HG03558 (cell line): ENCODE results near the gene IMPDH1.

Experiments
- ATAC-seq: cut with Tn5 transposase; IDR thresholded peaks from one replicate; pipeline ENCODE4 v1.9.1; 2021; ENCODE audit warnings: moderate number of reproducible peaks; ENCODE audit not compliant: unreplicated experiment; ENCODE audit errors: extremely low read depth

IMPDH1 gene

DNA sequence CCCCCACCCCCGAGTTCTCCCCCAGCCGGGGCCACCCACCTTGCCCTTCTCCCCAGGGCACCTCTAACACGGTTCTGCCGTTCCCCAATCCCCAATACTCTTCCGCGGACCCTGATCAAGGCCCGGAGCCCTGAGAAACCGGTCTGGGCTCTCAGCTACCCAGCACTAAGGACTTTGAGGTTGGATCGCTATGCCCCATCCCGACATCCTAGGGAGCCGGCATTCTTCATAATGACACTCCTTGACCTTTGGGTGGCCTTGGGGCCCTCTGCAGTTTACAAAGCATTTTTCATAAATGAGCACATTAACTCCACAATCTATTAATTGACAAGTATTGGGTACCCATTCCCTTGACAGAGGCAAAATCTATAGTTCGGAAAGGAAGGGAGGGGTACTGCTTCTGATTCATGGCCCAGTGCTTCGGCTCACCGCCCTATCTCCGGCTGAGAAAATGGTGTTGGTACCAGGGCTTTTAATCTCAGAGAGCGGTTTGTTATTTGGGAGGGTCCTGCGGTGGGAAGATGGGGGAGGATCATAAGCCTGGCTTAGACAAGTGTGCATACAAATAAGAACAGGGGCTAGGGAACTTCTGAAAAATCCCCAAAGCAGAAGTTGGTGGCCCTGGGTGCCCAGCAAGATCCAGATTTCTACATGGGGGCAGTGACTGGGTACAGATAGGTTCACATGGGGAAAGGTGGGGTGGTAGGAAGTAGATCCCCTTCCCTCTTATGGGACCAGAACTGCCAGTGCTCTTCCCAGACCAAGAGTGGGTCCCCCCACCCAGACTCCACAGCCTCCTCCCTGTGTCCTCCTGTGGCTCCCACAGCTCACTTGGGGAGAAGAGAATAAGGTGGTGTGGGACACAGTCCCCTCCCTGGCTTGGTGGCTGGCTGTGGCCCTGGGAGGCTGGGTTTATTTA is 3.2 kb downstream of the IMPDH1 start:
- no peak for ATAC-seq

GRCh38 chr7:128405471-128406313 is 4.1 kb downstream of the IMPDH1 start:
- no peak for ATAC-seq

DNA sequence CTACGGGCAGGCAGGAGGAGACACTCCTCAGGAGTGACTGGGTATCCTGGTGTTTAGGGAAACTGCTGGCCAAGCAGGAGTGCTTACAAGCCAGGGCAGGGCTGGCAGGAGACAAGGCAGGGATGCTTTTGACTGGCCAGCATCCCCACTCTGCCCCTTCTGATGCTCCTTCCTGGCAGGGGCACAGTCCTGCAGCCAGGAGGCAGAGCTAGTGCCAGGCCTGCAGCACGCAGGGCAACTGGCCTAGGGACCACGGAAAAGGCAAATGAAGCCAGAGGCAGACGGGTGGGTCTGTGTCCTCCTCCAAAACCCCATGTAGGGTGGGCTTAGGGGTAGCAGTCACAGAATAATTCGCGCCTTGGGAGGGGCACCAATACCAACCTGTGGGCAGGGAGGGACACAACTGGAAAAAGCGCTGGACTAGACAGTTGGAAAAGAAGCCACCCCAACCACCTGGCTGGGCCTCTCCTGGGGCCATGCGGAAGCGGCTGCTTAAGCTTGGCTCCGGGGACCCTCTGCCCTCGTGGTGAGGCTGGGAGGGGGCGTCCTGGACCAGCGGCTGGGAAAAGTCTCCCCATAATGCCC is 4.8 kb downstream of the IMPDH1 start:
- no peak for ATAC-seq

GRCh38 chr7:128404143-128404681 is 5.6 kb downstream of the IMPDH1 start:
- no peak for ATAC-seq

GRCh38 chr7:128403676-128404075 is 6.1 kb downstream of the IMPDH1 start:
- ATAC-seq, result no peak

- ATAC-seq, result no peak
Observed at GRCh38 chr7:128402356-128402755, 7.4 kb downstream of the IMPDH1 start.

DNA sequence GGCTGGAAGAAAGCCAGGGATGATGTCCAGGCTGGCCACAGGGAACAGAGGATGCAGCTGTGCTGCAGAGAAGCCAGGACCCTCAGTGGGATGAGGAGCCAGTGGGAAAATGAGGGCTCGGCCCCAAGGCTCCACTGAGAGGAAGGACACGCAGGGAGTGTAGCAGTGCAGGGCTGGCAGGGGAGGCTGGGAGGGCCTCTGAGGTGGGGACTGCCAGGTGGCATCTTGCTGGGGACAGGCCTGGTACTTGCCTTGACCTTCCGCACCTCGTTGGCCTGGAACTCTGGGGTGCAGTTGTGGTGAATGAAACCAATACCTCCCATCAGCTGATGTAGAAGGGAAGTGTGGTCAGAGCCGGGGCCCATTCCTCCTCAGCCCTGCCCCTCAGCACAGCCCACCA is 9.2 kb downstream of the IMPDH1 start:
- ATAC-seq, result no peak

GRCh38 chr7:128399991-128400390 is 9.8 kb downstream of the IMPDH1 start:
- ATAC-seq, result no peak

GRCh38 chr7:128398841-128399135 is 11.0 kb downstream of the IMPDH1 start:
- ATAC-seq, result no peak

- ATAC-seq, result no peak
Observed at GRCh38 chr7:128398016-128398840, 11.6 kb downstream of the IMPDH1 start.

DNA sequence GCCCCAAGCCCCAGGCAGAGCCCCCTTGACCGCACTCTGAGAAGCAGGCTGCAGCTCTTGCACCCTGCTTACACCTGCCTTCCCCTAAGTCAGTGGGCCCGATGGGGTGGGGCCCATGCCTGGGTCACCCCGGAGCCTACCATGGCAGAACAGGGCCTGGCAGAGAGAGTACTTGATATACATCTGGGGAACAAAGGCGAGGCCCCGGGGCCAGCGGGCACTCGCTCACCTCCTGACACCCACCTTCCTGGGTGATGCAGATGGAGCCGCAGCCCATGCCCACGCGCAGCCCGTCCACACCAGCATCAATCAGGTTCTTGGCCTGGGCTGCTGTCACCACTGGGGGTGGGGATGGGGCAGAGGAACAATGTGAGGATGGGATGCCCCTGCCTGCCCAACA is 13.4 kb downstream of the IMPDH1 start:
- no peak for ATAC-seq

DNA sequence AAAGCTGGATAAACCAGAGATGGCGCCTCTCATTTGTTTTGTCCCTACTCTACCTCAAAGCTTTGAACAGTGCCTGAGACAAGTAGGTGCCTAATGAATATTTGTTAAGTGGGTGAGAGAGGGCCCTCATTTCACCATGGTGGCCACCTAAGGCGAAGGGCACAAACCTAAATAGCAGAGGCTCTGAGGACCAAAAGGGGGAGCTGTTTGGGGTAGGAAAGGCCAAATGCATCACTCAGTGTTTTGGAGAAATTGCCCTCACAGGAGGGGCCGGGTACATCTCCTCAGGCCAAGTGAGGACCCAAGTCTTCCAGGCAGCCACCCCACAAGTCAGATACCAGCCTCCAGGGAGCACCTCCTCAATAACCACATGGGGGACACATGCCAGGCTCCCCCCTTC is 14.0 kb downstream of the IMPDH1 start:
- no peak for ATAC-seq

DNA sequence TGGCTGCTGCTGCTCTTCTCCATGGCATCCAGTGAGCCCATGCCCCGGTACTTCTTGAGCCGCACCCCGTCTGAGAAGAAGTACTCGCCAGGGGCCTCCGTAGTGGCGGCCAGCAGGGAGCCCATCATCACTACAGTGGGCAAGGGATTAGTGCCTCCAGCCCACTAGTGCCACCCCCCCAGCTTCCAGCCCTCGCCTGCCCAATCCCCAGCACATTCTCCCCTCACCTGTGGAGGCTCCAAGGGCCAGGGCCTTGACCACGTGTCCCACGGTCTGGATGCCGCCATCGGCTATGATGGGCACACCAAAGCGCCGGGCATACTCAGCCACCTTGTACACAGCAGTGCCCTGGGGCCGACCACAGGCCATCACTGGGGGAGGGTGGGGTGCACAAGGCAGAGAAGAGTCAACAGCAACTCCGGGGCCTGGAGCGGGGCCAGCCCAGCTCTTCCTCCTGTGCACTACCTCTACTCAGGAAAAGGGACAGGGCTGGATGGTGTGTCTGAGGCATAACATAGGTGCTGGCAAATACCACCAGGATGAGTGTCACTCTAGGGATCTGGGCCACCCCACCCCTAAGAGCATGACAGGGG is 14.8 kb downstream of the IMPDH1 start:
- no peak for ATAC-seq

GRCh38 chr7:128393526-128394330 is 16.1 kb downstream of the IMPDH1 start:
- ATAC-seq, result no peak

GRCh38 chr7:128392446-128393327 is 17.1 kb downstream of the IMPDH1 start:
- no peak for ATAC-seq

- ATAC-seq, result no peak
Observed at GRCh38 chr7:128391805-128392204, 18.0 kb downstream of the IMPDH1 start.

DNA sequence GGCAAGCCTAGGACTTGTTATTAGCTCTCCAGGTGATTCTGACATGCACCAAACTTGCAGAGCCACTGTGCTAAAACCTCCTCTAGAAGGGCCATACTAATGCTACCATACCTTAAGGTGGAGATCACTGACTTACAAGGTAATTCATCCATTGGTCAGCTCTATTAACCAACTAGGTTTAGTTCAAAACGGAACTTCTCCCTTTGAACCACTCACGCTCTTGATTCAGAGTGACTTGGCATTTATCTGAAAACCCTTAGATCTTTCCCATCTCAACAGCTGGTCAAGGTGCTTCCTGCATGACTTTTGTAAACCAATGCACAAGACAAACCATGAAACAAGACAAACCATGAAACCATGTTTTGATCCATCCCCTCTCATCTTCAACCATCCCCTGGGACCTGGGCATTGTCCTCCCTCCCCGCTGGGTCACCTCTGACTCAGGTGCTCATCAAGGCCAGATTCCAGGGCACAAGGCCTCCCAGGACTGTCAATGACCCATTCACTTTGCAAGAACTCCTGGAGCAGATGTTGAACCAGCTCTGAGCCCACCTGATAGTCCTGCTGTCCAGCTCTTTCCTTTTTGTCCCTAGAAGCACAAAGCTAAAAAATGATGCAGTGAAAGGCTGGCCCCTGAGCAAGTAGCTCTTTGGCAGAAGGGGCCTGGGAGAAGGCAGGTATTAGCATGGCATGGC is 18.8 kb downstream of the IMPDH1 start:
- no peak for ATAC-seq
